SK-MEL-5 (cell line): ENCODE data around the gene EXTL1. TPM values are rescaled to one million over a fixed set of nuclear protein-coding genes. Genes with fewer than 3 reads are reported as not detected.

Experiments
- DNase-seq: peaks from one replicate; pipeline ENCODE4 v3.0.0-alpha.2; 2016; ENCODE audit warnings: low read depth, low spot score
- in situ Hi-C: cut with HindIII; loops from 2 replicates; pipeline ENCODE4 v1.10.0; 2016; ENCODE audit warnings: low sequenced_read_pairs, high pct_unique_total_duplicates, low pct_unique_long_range_greater_than_20kb
- total RNA-seq: library from RNA; depleted of rRNA; stranded (reverse); fragments of >200 nt; shearing (Covaris generic); gene quantifications from 2 replicates; pipeline ENCODE4 v1.2.3, GENCODE V29; 2014

EXTL1 gene
- total RNA-seq, 1 experiment from 2014 or later: 7.0 TPM

DNA sequence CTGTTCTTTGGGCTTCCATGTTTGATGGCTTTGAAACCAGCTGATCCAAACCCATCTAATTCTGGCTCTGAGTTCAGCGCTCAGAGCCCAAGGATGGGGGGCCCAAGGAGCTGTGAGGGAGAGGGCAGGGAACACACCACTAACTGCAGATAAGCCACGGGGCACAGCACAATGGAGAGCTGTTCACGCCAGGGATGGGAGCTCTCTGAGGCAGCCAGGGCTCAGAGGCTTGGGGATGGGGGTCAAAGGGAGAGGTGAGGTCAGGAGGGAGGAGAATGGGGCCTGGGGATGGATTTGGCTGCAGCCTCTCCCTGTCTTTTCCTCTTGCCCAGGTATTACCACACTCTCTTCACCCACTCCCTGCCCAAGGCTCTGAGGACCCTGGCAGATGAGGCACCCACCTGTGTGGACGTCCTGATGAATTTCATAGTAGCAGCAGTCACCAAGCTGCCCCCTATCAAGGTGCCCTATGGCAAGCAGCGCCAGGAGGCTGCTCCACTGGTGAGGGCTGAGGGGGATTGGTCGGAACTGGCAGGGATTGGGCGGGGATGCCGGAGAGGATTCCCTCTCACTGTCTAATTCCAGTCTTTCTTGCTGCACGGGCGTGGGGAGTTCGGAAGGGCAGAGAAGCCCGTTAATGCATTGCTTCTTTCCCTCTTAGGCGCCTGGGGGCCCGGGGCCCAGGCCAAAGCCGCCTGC, 13.1 kb downstream of the EXTL1 start:
- in situ Hi-C loops: no loop called here
- no peak for DNase-seq

DNA sequence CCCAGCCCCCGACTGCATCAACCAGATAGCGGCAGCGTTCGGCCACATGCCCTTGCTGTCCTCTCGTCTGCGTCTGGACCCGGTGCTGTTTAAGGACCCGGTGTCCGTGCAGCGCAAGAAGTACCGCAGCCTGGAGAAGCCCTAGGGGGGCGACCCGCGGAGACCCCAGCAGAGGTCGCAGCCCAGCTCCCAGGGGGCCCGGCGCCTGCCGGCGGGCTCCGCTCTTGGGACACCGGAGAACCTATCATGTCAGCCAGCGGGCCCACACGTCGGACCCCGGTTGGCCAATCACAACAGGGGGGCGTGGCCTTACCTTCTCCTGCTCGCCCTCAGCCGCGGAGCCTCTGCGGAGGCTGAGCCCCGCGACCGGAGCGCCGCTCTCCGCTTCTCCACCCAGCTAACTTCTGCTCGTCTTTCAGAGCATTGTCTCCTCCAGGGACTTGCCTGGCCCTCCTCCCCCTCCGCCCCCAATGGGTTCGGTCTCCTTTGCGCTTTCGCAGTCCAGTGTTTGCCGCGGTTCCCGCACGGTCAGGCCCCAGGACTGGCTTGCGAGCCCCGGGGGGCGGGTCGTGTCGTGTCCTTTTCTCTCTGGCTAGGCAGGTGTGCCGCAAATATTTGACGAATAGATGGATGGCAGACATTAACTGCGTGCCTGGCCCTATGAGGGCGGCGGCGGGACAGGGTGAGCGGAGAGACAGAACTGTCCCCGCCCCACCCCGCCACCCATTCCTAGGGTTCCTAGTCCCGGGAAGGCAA, 13.8 kb downstream of the EXTL1 start:
- DNase-seq: peak; percentile 86
- in situ Hi-C loops: no loop called here

DNA sequence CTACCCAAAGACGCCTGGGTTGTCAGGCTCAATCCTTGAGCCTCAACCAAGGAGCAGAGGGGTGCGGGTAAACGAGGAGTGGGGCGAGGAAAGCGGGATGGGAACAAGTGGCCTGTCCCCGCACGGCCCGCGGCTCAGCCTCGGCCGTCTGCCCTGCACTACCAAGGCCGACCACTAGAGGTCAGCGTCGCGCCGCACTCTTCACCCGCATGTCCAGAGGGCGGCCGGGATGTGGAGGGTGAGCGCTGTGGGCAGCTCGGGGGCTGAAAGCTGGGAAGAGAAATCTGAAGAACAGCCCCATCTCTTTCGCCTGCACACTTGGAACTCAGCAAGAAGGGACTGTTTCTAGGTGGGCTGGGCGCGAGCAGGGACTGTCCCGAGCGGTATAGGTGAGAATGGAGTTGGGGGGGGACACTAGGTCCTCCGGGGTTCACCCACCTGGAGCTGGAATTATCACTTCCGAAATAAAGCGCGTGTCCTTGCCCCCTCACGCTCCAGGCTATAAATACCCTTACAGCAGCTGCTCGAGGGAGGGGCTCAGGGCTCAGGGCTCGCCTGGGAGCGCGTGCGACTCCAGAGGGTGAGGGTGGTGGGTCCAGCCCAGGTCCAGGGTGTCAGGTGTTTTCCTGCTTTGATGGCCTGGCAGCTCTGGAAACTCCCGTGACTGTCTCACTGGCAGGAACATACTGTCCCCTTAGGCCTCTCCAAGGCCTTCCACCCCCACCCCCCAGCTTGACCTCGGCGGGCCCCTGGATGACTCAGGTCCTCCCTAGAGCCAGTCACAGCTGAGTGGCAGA, 14.6 kb downstream of the EXTL1 start:
- DNase-seq: peak; percentile 65
- in situ Hi-C loops: no loop called here

DNA sequence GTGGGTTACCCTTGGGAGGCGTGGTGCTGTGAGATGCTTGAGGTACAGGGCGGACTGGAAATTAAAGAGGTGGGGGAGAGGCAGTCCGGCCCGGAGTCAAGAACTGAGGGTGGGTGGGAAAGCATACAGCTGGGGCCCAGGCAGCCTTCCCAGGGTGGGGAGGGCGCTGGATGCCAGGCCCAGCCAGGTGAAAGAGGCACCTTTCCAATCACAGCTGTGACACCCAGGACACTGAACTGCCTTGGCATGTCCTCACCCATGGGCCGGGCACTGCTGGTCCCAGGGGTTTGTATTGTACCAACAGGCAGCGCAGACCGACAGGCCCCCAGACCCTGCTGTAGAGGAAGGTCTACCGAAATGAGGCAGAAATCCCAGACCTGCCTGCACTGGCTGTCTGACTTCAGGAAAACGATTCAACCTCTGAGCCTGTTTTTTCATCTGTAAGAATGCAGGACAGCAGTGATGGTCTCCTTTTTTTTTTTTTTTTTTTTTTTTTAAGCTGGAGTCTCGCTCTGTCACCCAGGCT, 15.2 kb downstream of the EXTL1 start:
- no peak for DNase-seq
- in situ Hi-C loops: no loop called here

DNA sequence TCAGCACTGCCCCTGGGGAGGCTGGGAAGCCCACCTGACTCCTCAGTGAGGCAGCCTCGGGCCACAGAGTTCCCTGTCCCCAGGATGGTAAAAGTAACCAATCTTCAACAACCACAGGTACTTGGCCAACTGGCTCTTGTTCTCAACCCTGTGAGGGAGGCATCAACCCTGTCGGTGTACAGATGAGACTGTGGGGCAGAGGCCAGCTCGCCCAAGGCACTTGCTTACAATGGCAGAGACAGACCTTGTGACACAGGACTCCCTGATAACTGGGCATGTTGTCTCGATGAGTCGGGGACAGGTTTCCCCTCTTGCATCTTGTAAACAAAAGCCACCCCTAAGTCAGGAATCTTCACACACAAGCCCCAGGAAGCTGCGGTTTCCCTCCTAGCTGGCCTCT, 16.3 kb downstream of the EXTL1 start:
- no peak for DNase-seq
- in situ Hi-C loops: no loop called here

DNA sequence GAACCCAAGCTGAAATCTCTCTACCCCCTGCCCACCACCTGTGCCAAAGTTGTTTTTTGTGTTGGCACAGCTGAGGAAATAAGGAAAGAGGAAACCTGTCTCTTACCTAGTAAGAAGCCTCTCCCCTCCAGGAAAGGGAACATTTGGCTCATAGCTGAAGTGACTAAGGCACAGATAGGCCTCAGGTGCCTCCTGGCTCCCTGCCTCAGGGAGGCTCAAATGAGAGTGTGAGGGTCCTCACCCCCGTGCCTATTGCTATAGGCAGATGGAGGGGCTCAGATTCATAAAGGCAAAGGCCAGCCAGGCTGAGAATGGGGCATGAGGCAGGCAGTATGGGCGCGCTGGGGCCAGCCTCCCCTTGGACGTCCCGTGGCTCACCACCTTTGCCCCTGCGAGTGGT, 16.9 kb downstream of the EXTL1 start:
- no peak for DNase-seq
- in situ Hi-C loops: no loop called here

DNA sequence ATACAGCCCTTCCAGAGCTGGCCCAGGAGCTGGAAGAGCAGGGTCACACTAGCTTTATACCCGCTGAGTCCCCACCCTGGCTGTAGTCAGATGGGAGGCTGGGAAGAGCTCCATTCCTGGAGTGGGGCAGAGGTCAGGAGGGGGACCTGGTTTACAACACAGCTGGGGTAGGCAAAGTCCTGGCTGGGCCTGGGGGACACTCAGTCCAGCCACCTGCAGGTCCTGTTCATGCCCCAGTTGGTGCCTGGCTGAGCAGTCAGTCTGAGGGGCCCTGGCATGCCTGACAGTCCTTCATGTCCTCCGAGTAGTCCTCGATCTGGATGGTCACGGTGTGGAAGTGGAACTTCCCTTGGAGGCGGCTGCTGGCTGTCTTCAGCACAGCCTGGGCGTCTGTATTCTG, 17.3 kb downstream of the EXTL1 start:
- in situ Hi-C loops: no loop called here
- DNase-seq: no peak

DNA sequence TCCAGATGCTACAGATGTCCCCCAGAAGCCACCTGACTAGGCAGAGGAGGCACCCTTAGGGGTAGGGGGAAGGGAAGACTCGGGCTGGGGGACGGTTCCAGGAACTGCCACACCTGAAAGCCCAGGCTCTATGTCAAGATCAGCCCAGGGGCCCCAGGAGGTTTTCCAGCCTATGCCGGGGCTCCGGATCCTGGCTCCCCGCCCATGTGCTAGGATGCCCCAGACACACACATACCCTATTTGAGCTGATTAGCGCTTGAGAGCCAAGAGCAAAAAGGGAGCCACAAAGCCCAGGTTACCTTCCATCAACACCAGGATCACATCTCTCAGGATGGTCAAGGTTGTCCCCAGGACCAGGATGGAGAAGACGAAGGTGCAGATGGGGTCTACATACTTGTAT, 19.8 kb downstream of the EXTL1 start:
- in situ Hi-C loops: no loop called here
- DNase-seq: no peak

DNA sequence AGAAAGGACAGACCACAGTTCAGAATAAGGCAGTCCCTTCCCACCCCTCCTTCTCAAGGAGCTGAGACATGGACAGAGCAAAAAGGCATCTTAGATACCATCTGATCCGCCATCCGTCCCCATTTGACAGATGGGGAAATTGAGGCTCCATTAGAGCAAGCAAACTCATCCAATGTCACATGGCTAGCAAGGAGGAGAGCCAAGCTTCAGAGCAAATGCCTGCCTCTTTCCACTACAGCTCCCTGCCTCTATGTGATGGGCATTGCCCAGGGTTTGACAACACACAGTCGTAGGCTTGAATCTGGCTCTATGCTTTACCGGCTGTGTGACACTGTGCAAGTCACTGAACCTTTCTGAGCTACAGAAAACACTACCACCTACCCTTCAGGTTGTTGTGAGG, 20.4 kb downstream of the EXTL1 start:
- DNase-seq: no peak
- in situ Hi-C loops: no loop called here

DNA sequence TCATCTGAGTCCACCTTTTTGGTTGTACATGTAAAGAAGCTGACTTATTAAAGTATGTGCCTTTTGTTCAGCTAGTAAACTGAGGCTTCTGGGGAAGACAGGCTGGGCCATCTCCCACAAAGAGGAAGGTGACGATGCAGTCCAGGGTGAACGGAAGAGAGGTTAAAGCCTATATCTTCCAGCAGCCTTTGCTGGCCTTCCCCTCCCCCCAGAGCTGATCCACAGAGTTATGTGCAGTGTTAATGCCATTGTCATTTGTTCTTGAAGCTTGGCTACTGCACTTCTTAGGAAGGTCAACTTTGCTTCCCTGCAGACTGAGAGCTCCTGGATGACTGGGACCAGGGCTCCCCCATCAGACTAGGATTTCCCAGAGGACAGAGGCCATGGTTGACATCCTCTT, 22.2 kb downstream of the EXTL1 start:
- in situ Hi-C loops: no loop called here
- no peak for DNase-seq

DNA sequence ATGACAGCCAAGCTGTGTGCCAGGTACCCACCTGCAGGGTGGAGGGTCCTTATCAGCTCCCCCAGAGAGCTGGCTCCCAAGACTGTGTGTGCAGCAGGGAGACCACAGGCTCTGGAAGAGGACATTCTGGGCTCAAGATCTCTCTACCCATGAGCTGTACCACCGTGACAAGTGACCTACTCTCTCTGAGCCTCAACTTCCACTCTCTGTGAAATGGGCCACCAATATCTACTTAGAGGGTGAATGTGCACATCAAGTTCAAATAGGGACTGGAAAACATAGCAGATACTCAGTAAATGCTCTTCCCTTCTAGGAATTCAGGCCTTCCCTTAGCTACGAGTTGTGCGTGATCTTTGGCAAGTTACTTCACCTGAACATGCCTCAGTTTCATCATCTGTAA, 22.8 kb downstream of the EXTL1 start:
- DNase-seq: no peak
- in situ Hi-C loops: no loop called here

DNA sequence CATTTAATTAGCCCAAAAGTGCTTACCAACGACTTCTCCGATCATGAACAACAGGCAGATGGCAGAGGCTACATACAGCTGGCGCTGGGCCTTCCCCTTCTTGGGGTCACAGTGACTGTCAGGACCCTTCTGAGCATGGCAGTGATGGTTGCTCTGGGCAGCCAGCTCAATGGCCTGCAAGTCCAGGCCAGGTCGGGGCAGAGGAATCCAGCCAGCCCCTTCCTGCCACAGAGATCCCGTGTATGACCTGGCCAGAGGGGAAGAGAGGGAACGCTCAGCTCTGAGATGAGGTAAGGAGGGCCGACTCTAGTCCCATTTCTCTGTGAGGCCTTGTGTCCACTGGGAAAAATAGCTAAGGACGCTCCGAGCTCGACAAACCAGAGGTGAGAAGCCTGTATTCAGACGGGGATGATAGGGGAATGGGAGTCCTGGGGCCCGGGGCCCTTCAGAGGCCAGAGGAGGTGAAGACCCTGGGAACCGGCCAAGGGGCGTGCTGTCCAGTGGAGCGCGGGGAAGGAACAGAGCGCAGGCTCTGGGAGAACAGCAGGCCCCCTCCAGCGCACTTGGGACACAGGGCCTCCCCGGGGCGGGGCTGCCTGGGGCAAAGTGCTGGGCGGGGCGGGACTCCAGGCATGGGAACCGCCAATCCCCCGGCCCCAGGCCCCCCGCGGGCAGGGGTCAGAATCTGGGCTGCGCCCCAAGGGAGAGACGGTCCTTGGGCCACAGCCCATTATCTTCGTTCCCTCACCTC, 23.6 kb downstream of the EXTL1 start:
- no peak for DNase-seq
- in situ Hi-C loops: no loop called here

DNA sequence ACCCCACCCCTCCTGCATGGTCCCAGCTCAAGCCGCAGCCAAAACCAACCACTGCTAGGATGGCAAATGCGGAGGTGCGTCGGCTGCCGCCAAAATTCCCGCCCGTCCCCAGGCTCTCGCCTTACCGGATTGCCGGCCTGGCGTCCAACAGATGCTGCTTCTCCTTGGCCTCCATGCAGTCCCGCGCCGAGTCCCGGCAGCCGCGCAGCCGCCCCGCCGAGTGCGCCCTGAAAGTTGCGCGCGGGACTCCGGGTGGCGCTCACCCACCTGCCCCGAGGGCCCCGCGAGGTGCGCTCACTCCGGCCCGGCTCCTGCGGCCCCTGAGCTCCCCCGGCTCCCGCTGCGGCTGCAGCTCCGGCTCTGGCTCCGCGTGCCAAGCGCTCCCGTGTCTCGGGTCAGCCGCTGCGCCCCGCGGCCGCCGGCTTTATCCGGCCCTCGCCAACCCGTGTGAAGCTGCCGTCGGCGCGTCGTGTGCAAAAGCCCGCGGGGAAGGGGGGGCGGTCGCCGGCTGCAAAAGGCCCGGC, 24.2 kb downstream of the EXTL1 start, which contains the start of gene SLC30A2:
SLC30A2 (minus strand) TSS at position 397 of the 524 bp plus-strand sequence; CDS start at position 175, 222 bp downstream.
- in situ Hi-C loops: no loop called here
- DNase-seq: no peak

DNA sequence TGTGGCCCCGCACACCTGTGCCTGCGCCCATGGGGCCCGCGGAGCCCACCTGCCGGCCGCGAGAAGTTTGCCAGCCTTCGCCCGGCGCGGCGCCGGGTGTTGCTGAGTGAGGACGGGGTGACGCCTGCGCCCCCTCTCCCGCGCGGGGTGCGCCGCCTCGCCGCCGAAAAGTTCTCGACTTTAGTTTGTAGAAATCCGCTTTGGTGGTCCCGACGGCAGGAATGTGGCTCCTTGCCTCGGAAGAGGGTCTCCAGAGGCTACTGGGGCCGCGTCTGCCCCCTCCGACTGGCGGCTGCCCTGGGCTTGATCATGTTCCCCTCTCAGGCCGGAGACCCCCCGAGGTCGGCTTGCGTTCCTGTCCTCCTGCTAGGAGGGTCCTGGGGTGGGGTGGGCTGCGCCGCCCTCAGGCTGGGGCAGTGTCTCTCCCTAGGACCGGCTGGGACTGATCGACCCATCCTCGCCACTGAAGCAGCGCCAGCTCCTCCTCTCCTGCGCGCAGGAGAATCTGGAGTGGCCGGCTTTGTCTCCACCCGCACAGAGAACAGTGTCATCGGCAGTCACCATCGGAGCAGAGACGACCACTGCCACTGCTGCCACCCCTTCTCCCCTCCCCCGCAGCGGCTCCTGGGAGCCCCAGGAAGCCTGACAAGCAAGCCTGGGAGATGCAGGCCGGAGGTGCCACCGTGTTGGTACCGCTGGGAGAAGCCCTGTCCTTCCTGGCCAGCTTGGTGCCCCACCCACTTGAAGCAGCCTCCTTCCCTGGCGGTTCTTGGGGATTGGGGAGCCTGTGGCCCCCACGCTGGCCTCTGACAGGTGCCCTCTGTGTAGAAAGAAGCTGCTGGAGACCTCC, 24.9 kb downstream of the EXTL1 start:
- in situ Hi-C loops: no loop called here
- no peak for DNase-seq

DNA sequence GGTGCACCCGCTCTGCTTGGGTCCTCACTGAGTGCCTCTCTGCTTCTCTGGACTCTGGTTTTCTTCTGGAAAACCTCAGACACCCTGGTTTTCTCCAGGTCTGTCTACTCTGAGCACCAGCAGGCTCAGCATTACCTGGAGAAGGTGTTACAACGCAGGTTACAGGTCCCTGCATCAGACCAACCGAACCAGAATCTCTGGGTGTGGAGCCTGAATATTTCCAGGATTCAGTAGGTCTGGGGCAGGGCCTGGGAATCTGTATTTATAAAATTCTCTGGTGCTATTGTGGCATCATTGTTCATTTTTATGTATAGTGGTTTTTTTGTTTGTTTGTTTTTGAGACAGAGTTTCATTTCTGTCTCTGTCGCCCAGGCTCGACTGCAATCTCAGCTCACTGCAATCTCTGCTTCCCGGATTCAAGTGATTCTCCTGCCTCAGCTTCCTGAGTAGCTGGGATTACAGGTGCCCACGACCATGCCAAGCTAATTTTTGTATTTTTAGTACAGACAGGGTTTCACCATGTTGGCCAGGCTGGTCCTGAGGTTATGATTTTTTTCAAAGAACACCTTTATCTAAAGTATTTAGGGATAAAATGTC, 25.8 kb downstream of the EXTL1 start:
- in situ Hi-C loops: no loop called here

DNA sequence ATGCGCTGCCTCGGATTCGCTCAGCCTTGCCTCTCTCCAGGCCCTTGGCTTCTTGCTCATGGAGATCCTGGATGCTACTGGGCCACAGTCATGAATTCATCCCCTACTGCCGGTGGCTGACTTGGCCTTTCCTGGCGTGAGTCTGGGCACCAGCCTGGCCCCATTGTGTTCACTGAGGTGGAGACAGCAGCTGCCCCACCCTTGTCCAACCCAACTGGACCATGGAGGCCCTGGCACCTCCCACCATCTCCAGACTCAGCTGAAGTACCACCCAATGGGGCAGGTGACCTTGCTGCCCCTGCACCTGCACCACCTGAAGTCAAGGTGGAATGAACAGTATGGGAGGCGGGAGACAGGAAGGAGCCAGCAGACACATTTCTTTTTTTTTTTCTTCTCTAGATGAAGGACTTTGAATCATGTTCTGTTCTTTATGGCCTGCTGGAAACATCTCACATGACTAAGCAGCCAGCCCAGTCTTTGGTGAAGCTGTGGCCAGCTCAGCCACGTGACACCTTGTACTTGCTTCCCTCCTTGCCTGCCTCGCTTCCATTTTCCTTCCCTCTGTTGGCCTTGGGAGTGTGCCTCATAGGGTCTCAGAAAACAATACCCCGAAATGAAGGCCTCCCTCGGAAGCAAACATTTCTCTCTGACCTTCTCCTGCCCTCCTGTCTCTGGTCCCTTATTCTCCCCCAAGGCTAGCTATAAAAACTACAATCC, 28.1 kb downstream of the EXTL1 start:
- peak; percentile 78 for DNase-seq
- in situ Hi-C loops: no loop called here

More for the DNA sequence above, 25.8 kb downstream of the EXTL1 start:
- DNase-seq: no peak
